ENCODE data around the gene KPRP.

Gene KPRP

DNA sequence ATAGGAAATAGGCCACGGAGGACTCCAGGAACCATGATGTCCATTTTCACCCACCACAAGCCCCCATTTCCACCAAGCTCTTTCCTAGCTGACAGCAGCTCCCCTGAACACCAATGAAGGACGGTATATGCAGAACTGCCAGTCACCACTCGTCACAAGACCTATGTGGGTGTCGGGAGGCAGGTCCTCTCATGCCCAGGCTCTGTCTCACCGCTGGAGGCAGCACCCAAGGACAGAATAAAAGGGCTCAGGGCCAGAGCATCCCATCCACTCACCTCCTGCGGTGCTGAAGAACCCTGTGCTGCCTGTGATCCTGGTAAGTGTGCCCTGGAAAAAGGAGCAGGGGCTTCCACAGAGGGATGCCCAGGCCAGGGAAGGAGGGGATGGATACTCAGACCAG lies 17.1 kb downstream of the KPRP start, which contains the start of gene LCE1F:
TSS of gene LCE1F (plus strand) at position 266 of the 400 bp plus-strand sequence. CDS start 1,232 bp downstream, outside the sequence.
- no peak for DNase-seq

GRCh38 chr1:152776361-152776760 lies 18.5 kb downstream of the KPRP start:
- DNase-seq: no peak

DNA sequence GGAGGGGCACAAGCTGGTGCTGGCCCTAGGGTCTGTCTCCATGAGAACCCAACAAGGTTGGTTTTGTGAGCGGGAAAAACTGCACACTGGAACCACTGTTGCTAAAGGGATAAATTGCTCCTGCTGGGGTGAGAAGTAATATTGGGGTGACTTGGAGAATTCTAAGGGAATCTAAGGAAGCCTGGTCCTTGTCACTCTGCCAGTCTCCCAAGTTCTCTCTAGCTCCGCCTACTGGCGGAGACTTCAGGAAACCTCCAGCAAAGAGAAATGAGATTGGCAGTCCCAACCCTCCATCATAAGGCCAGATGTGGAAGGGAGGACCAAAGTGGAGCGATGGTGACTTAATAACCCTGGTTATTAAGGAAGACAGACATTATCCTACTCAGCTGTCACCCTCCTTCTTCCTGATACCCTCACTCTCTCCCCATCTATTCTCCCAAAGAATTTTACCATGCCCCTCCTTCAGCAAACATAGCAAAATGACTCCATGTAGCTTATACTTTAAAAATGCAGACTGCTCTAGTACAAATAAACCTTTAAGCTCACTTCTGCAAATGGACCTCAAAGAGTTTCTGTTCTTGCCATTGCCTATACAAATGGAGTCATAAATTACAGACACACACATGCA lies 19.8 kb downstream of the KPRP start:
- DNase-seq: no peak

GRCh38 chr1:152783095-152783494 lies 25.3 kb downstream of the KPRP start:
- DNase-seq: no peak

- DNase-seq: no peak
These were observed 28.3 kb downstream of the KPRP start, which contains the start of gene LCE1E for GRCh38 chr1:152786077-152786476. Gene LCE1E, plus strand, starts transcription at chr1:152786257. Its CDS starts 1,043 bp downstream, at chr1:152787300.

GRCh38 chr1:152795686-152796085 lies 37.9 kb downstream of the KPRP start:
- no peak for DNase-seq

GRCh38 chr1:152796421-152796820 lies 38.6 kb downstream of the KPRP start, which contains the start of gene LCE1D:
Gene LCE1D, plus strand, starts transcription at chr1:152796721. Its CDS starts 1,074 bp downstream, at chr1:152797795.
- no peak for DNase-seq

DNA sequence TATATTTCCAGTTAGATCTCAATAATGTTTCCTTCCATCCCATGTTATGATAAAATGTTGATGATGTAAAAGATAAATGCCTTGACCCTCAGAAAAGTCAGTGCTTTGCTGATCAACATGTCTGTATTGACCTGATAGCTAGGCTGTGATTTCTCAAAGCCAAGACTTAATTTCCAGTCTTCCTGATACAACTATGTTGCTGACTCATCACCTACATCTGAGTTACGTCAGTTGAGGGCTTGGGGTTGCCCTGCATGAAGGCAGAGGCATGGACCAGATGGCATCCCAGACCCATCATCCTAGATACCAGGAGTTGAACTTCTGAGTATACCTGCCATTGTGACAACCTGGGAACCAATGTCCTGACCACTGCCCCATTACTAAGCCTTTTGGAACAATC lies 43.5 kb downstream of the KPRP start:
- DNase-seq: no peak

DNA sequence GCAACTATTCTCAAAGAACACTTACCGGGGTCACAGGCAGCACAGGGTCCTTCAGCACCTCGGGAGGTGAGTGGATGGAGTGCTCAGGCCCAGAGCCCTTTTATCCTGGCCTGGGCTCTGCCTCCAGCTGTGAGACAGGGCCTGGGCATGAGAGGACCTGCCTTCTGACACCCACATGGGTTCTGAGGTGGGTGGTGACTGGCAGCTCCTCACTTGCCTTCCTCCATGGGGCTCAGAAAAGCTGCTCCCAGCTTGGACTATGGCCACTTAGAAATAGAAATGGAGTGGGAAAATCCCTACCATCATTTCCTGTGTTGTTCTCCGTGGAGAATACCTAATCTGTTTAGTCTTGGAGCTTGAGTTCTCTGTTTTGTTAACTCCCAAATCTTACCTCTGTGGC lies 48.8 kb downstream of the KPRP start, which contains the start of gene LCE1C:
TSS of gene LCE1C (minus strand) at position 76 of the 400 bp plus-strand sequence. CDS start 1,173 bp downstream, outside the sequence.
- no peak for DNase-seq

GRCh38 chr1:152811050-152811449 lies 53.2 kb downstream of the KPRP start:
- no peak for DNase-seq
